Body of pancreas (tissue), 4 donors: ENCODE measurements around the gene C4BPB. TPM values are rescaled to one million over a fixed set of nuclear protein-coding genes. Genes with fewer than 3 reads are reported as not detected.
A peak's percentile ranks its signal among the peaks of the same experiment; 100 is the strongest.
"Not testable (repeated sequence)": the region's sequence is repeated elsewhere in the genome, so short reads cannot be mapped to it uniquely, and the experiment has no call there.

Experiments used
- ATAC-seq: fragments of 150-250 bp; one replicate; pipeline ENCODE4 v1.9.1; 2016
- DNase-seq, 4 donors: peaks; one replicate each; pipeline ENCODE4 v3.0.0-alpha.2; 2019
- H3K27ac ChIP-seq, 4 donors: fragments of 200-600 bp; sonication (generic); 1 replicate in 3 of 4; 2 replicates in 1 of 4; pipeline versions ENCODE4 v1.5.1 to v1.6.1; 2016 to 2019; ENCODE audit warnings: mild to moderate bottlenecking in 1 of 4, mixed read lengths in 1 of 4, moderate library complexity in 1 of 4
- H3K27me3 ChIP-seq, 2 donors: fragments of 200-600 bp; sonication (generic); one replicate each; pipeline ENCODE4 v1.6.0; 2016; ENCODE audit warnings: mild to moderate bottlenecking in 1 of 2
- H3K36me3 ChIP-seq, 2 donors: fragments of 200-600 bp; sonication (generic); replicated peaks in 1 of 2; 2 replicates each; pipeline ENCODE4 v1.5.1; 2016; ENCODE audit warnings: low read depth in 2 of 2; ENCODE audit not compliant: insufficient read depth in 1 of 2
- H3K4me1 ChIP-seq: fragments of 200-600 bp; sonication (generic); one replicate; pipeline ENCODE4 v1.6.0; 2016
- H3K4me3 ChIP-seq, 2 donors: fragments of 200-600 bp; sonication (generic); 1 replicate in 1 of 2; 2 replicates in 1 of 2; pipeline ENCODE4 v1.5.1; 2016 to 2019
- H3K9me3 ChIP-seq, 3 donors: fragments of 200-600 bp; sonication (generic); 1 replicate in 2 of 3; 2 replicates in 1 of 3; pipeline ENCODE4 v1.5.1; 2016
- CTCF ChIP-seq, 7 experiments: fragments of 450-650 bp in 4 of 7; fragments of 200-600 bp in 3 of 7; sonication (generic) in 3 of 7; IDR thresholded peaks; one replicate each; pipeline ENCODE4 v1.5.1; 2016 to 2019; ENCODE audit warnings: antibody characterized with exemption in 7 of 7
- POLR2A ChIP-seq, 3 donors: fragments of 450-650 bp; IDR thresholded peaks; one replicate each; pipeline ENCODE4 v1.6.1; 2016; ENCODE audit warnings: antibody characterized with exemption in 3 of 3, mild to moderate bottlenecking in 2 of 3
- WGBS, 2 donors: methylation state at CpG; one replicate each; pipeline ENCODE4 v1.1.5; 2017; 5-methylcytosine and 5-hydroxymethylcytosine counted together
- intact Hi-C: fragments of 100-400 bp; cut with DNase I; formaldehyde crosslinking; loops from one replicate; pipeline ENCODE4 v1.15.1; 2023
- total RNA-seq, 2 donors: library from RNA; depleted of rRNA; stranded (reverse); fragments of >200 nt; gene quantifications; one replicate each; pipeline ENCODE4 v1.1.0, GENCODE V29; 2016

Gene C4BPB, protein sequence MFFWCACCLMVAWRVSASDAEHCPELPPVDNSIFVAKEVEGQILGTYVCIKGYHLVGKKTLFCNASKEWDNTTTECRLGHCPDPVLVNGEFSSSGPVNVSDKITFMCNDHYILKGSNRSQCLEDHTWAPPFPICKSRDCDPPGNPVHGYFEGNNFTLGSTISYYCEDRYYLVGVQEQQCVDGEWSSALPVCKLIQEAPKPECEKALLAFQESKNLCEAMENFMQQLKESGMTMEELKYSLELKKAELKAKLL
- 10 to 100 TPM in 1 of 2 donors, not detected in 1; 11.9 TPM for total RNA-seq

DNA sequence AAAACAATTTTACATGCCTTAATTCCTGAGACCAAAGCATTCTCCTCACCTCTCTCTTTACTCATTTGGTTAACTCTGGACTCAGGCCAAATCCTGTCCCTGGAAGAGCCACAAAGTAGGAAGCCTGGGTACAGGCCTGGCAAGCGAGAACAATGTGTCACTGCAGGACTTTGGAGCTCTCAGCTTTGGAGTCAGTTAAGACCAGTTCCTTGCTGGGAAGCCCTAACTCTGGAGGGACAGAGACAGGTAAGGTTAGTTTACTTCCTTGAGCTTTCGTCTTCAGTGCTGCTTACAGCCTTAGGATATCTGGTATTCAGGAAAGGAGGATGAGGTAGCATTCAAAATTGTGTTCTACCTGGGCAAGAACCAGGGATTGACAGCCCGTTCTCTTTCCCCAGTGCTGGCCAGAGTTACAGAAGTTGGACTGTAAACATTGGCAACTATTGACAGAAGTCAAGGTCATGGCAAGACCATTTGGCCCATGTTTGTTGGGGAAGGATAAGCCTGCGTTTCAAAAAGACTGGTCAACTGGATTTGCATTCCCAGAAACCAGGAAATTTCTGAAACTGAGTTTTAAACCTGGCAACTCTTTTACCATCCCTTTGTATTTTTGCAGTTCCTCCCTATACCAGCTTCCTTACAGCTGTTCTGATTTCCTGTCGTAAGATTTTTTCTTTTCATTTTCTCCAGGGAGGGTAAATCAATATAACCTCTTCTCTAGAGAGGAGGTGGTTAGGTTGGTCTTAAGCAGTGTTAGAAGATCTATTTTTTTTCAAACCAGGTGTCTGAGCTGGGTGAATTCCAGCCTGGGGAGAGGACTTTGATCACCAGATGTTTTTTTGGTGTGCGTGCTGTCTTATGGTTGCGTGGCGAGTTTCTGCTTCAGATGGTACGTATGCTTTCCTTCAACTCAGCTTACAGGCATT is at the start of gene C4BPB:
TSS of gene C4BPB (plus strand) at position 160 of the 926 bp plus-strand sequence. CDS start at position 832, 672 bp downstream.
- intact Hi-C loops = no loop called here
- ATAC-seq (peak; percentile 84), DNase-seq (peak; percentile 57 to 84 (median 74))
- Histone ChIP-seq H3K9me3 (no peaks in the 10 kb centered on the region), H3K4me3 (no peak within 1 kb of the TSS), H3K36me3 (no peaks in the 10 kb centered on the region), H3K4me1 (peaks cover 38% of the 10 kb centered on the region), H3K27me3 (no peaks in the 10 kb centered on the region), H3K27ac (peak within 1 kb of the TSS; percentile 41 to 71 (median 64))
- TF ChIP-seq POLR2A (IDR thresholded peaks at IDR 0.05) = no peak
- no peak for TF ChIP-seq CTCF (IDR thresholded peaks at IDR 0.05)
- 32 to 39% methylated on average over 9 of the region's 9 CpGs for WGBS, 2 donors

DNA sequence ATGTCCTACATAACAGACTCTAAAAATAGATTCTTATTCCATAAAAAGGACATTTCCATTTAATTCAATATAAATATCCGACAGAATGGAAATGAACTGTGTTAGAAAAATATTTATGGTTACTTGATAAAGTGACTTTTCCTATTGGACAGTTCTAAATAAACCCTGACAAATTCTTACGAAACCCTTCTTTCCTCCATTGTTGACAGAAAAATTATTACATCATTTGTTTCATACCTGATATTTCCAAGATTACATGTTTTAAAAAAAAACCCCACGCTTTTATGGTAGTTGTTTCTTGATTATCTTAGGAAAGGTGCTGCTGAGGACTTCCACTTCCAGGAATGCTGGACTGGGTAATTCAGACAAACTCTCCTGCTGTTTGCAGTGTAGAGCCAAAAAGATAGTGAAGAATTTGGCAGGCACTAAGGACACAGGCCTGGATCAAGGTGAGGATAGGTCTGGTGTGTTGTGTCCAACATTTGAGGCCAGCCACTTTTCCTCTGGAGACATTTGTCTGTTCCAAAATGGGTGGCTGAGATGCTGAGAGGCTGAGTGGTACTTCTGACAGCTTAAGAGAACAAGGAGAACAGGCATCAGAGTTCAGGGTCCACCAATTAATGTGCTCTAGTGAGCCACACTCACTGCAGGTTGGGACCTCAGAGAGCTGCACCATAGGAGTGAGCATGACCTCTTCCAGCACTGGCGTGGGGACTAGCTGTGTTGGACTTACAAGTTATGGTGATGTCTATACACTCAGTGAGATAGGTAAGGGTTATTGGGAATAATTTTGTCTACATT is 49.1 kb upstream of the C4BPB start:
- 28 to 31% methylated on average over 4 of the region's 4 CpGs for WGBS, 2 donors
- peak; percentile 86 for ATAC-seq
- Histone ChIP-seq H3K9me3 (no peaks in the 10 kb centered on the region), H3K4me1 (peaks cover 18% of the 10 kb centered on the region), H3K4me3 (no peak overlapping the region), H3K36me3 (no peaks in the 10 kb centered on the region), H3K27me3 (no peaks in the 10 kb centered on the region), H3K27ac (peak overlapping the region; percentile 23 to 63 (median 40))
- TF ChIP-seq POLR2A (IDR thresholded peaks at IDR 0.05) (no peak), CTCF (IDR thresholded peaks at IDR 0.05) (no peak)
- DNase-seq = peak in 1 of 4 donors; percentile 42
- intact Hi-C loops = no loop called here

DNA sequence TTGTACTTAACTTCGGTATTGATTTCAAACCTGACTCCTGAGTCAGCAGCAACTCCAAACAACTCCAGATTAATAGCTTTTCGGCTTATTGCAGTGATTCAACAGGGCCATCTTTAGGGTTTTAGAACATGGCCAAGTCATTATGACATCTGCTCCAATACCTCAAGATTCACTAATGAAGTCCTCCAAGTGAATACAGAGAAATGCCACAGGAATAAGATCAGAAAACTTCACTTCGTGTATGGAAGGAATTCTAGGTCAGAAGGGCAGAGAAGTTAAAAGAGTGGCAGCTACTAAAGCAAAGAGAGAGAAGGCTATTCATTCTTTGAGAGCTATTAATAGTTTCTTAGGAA is 48.5 kb upstream of the C4BPB start:
- no peak for ATAC-seq
- peak overlapping the region; percentile 23 to 63 (median 40) for H3K27ac ChIP-seq
- no peaks in the 10 kb centered on the region for H3K36me3 ChIP-seq
- no peak for DNase-seq
- WGBS, 2 donors = 23 to 27% methylated on average over 3 of the region's 3 CpGs
- H3K4me1 ChIP-seq = peaks cover 18% of the 10 kb centered on the region
- H3K9me3 ChIP-seq = no peaks in the 10 kb centered on the region
- intact Hi-C loops = no loop called here
- H3K4me3 ChIP-seq = no peak overlapping the region
- H3K27me3 ChIP-seq = no peaks in the 10 kb centered on the region
- TF ChIP-seq POLR2A (IDR thresholded peaks at IDR 0.05) (no peak), CTCF (IDR thresholded peaks at IDR 0.05) (no peak)

DNA sequence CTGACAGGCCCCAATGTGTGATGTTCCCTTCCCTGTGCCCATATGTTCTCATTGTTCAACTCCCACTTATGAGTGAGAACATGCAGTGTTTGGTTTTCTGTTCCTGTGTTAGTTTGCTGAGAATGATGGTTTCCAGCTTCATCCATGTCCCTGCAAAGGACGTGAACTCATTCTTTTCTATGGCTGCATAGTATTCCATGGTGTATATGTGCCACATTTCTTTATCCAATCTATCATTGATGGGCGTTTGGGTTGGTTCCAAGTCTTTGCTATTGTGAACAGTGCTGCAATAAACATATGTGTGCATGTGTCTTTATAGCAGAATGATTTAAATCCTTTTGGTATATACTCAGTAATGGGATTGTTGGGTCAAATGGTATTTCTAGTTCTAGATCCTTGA is 47.3 kb upstream of the C4BPB start:
- 82 to 86% methylated on average over 2 of the region's 2 CpGs for WGBS, 2 donors
- H3K4me3 ChIP-seq, H3K9me3 ChIP-seq, H3K36me3 ChIP-seq, intact Hi-C loops, H3K27me3 ChIP-seq, H3K27ac ChIP-seq, ATAC-seq, DNase-seq: not testable (repeated sequence)
- peaks cover 22% of the 10 kb centered on the region for H3K4me1 ChIP-seq

GRCh38 chr1:207045453-207045852 is 43.2 kb upstream of the C4BPB start:
- H3K9me3 ChIP-seq = no peaks in the 10 kb centered on the region
- 62 to 73% methylated on average over 2 of the region's 2 CpGs for WGBS, 2 donors
- H3K4me3 ChIP-seq = no peak overlapping the region
- ATAC-seq = no peak
- no peaks in the 10 kb centered on the region for H3K27me3 ChIP-seq
- TF ChIP-seq POLR2A (IDR thresholded peaks at IDR 0.05) (no peak), CTCF (IDR thresholded peaks at IDR 0.05) (no peak)
- H3K27ac ChIP-seq = no peak overlapping the region
- H3K4me1 ChIP-seq = peaks cover 36% of the 10 kb centered on the region
- intact Hi-C loops = no loop called here
- no peak for DNase-seq
- no peaks in the 10 kb centered on the region for H3K36me3 ChIP-seq
